Stimulated activated CD4-positive, alpha-beta T cell treated with anti-CD3 and anti-CD28 coated beads, Interleukin-1b, Interleukin-23, amount 100 ng/mL, for 24 hours (primary cell): ENCODE data around the gene DSCAML1.
"Not testable (repeated sequence)": the region's sequence is repeated elsewhere in the genome, so short reads cannot be mapped to it uniquely, and the experiment has no call there.

ENCODE experiments used
- DNase-seq, 4 experiments: peaks; one replicate each; pipeline ENCODE4 v3.0.0-alpha.2; 2020; ENCODE audit warnings: low read depth in 4 of 4, low spot score in 1 of 4

DSCAML1 gene

GRCh38 chr11:117418737-117419481 lies 378.1 kb downstream of the DSCAML1 start:
- DNase-seq, result no peak

DNA sequence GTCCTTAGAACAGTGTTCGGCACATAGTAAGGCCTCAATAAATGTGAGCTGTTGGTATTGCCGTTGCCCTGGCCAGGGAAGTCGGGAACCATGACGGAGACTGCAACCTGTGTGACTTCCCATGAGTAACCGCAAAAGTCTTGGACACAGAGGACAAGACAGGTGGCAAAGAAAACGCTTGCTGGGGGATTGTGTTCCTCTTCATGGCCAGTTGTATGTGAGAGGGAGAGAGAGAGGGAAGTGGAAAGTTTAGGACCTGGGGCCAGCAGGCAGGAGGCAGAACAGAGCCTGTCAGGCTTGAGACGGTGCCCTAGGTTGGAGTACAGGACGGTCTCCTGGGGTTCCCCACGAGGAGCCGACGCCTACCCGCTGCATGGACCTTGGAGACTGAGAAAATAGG lies 379.2 kb downstream of the DSCAML1 start:
- no peak for DNase-seq

- DNase-seq, result no peak
Measured at GRCh38 chr11:117417342-117417741, 379.7 kb downstream of the DSCAML1 start.

DNA sequence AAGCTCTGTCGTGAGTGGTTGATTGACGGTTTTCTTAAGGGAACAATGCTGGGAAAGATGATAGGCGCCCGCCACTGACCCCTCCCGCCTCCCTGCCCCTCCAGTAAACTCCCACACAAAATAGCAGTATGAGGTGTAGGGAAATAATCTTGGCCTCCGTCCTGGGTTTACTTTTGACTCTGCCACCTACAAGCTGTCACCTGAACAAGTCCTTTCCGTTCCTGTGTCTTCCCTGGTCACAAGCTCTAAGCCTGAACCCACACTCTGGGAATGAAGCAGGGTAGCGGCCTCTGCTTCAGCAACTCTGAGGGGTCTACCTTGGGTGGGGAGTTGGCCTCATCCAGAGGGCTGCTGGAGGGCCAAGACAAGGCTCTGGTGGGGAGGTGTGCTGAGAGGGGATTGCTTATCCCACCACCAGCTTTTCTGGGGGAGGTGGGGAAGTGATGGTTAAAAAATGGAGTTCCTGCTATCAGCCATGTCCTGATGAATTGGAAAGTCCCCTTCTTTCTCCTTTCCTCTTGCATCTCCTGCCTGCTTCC lies 381.6 kb downstream of the DSCAML1 start:
- DNase-seq, result no peak

DNA sequence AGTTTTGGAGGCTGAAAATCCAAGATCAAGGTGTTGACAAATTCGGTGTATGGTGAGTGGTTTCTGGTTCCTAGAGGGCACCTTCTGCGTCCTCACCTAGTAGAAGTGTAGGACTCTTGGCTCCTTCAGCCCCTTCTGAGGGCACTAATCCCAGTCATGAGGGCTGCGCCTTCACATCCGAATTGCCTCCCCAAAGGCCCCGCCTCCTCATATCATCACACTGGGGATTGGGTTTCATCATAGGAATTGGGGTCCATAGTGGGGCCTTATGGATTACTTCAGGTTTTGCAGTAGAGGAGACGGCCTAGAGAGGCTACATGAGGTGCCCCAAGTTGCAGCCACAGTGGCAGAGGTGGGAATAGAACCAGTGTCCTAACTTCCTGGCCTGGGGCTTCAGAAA lies 382.3 kb downstream of the DSCAML1 start:
- DNase-seq, result no peak

GRCh38 chr11:117413616-117414015 lies 383.4 kb downstream of the DSCAML1 start:
- no peak for DNase-seq

DNA sequence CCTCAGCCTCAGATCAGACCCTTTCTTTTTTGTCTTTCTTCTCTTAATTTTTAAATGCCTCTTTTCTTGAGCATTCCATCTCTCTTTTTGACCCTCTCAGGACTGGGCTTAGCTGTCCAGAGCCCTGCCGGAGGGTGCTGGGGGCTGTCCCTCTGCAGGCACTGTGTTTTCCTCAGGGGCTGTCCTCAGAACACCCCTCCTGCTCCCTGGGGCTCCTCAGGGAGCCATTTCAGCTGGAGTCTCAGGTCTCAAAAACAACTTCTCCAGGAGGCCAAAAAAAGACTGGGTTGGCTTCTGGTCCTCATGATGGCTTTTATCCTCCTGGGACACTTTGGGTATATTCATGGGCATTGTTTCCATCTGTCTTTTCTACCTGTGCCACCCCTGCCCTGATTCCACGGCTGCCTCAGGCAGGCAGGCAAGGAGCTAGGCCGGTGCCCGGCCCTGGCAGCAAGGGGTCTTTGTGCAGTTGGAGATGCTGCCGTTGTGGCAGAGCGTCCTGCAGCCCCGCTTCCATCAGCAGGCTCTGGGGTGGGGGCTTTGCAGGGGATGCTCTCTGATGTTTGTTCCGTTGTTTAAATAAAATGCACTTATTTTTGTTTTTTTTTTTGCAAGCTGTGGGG lies 384.3 kb downstream of the DSCAML1 start:
- DNase-seq, result no peak

DNA sequence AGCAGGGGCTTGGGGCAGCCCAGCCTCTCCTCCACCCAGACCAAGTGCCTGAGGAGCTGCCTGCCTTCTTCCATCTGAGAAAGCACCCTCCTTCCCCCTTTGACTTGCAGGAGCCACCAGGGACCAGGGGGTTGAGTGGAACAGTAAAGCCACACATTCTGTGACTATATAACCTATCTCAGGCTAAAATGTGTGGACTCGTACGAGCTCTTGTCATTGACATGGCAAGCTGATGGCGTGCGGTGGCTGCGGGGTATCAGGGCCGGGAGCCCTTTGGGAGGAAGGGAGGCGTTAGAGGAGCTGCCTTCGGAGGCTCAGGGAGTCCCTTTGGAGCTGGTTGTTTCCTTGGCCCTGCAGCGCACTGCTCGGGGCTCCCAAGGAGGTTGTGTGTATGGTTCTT lies 384.8 kb downstream of the DSCAML1 start:
- DNase-seq, result no peak

- DNase-seq, result no peak
Measured at GRCh38 chr11:117411736-117412135, 385.3 kb downstream of the DSCAML1 start.

GRCh38 chr11:117410861-117411710 lies 385.9 kb downstream of the DSCAML1 start:
- DNase-seq, result no peak

DNA sequence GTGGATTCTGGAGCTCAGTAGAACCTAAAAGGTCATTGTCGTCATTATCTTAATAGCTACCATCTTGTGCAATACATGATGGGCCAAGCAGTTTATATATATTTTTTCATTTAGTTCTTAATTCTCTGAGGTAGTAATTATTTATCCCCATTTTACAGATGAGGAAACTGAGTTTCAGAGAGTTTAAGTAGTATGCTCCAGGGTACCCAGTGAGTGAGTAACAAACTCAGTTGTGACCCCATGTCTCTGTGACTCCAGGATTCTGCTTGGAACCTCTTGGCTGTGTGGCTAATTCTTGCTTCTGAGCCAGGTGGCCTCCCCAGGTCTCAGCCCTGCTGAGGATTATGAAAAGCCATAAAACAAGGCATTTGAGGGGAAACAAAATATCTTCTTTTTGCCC lies 386.8 kb downstream of the DSCAML1 start:
- DNase-seq, result no peak

DNA sequence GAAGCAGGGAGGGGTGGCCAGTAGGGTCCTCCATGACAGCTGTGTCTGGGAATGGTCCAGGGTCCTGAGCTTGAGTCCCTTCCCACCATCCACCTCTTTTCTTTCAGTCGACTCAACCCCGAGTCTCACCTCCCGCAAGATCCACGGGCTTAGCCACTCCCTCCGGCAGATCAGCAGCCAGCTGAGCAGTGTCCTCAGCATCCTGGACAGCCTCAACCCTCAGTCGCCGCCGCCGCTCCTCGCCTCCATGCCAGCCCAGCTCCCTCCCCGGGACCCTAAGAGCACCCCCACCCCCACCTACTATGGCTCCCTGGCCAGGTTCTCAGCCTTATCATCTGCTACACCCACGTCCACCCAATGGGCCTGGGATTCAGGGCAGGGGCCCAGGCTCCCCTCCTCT lies 387.5 kb downstream of the DSCAML1 start:
- no peak for DNase-seq

DNA sequence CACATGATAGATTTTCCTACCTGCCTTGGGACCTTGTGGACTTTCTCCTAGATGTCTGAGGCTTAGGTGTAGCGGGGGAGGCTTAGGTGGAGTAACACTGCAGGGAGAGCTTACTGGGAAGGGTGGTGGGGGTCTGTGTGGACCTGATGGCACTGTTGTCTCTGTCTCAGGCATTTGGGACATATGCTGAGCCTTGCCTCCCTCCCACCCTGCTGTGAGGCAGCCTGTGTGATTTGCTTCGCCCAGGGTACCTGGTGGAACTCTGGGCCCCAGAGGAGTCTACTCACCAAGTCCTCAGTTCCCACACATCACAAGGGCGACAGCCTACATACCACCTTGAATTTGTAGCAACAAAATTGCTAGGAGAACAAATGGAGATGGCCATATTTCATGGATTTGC lies 388.7 kb downstream of the DSCAML1 start:
- no peak for DNase-seq

DNA sequence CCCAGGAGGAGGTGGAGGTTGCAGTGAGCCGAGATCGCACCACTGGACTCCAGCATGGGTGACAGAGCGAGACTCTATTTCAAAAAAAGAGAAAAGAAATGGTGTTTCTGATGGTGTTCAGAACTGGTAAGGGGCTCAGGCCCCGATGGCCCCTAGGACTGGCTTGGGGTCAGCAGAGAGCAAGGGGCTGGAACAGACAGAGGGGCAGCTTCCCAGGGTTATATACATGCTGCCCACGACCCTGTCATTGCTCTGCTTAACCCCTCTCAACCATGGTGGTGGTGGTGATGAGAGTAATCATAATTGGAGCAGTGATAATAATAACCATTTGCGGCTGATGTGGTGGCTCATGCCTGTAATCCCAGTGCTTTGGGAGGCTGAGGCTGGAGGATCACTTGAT lies 390.0 kb downstream of the DSCAML1 start:
- no peak for DNase-seq

- DNase-seq, result not testable (repeated sequence)
Measured at GRCh38 chr11:117405898-117406297, 391.1 kb downstream of the DSCAML1 start.

DNA sequence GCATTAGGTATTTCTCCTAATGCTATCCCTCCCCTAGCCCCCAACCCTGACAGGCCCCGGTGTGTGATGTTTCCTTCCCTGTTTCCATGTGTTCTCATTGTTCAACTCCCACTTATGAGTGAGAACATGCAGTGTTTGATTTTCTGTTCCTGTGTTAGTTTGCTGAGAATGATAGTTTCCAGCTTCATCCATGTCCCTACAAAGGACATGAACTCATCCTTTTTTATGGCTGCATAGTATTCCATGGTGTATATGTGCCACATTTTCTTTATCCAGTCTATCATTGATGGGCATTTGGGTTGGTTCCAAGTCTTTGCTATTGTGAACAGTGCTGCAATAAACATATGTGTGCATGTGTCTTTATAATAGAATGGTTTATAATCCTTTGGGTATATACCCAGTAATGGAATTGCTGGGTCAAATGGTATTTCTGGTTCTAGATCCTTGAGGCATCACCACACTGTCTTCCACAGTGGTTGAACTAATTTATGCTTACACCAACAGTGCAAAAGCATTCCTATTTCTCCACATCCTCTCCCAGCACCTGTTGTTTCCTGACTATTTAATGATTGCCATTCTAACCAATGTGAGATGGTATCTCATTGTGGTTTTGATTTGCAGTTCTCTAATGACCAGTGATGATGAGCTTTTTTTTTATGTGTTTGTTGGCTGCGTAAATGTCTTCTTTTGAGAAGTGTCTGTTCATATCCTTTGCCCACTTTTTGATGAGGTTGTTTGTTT lies 397.7 kb downstream of the DSCAML1 start:
- DNase-seq, result not testable (repeated sequence)

GRCh38 chr11:117398618-117399017 lies 398.4 kb downstream of the DSCAML1 start:
- DNase-seq, result not testable (repeated sequence)

GRCh38 chr11:117396970-117397369 lies 400.0 kb downstream of the DSCAML1 start:
- no peak for DNase-seq

GRCh38 chr11:117395476-117395875 lies 401.5 kb downstream of the DSCAML1 start:
- no peak for DNase-seq

- no peak for DNase-seq
Measured at GRCh38 chr11:117394221-117394925, 402.6 kb downstream of the DSCAML1 start.
